DMS153 (cell line): ENCODE measurements around the gene EIF4G1.
"Not testable (repeated sequence)": the region's sequence is repeated elsewhere in the genome, so short reads cannot be mapped to it uniquely, and the experiment has no call there.

Source experiments
- DNase-seq: peaks from one replicate; lab custom pipeline; 2025; lab: John Stamatoyannopoulos, UW

EIF4G1 gene

GRCh38 chr3:184314363-184314699 is at the start of gene EIF4G1:
Gene EIF4G1 (plus strand): TSS chr3:184314606. CDS start chr3:184315797, 1,191 bp downstream.
- DNase-seq = peak; percentile 84

GRCh38 chr3:184267249-184267648 is 47.2 kb upstream of the EIF4G1 start:
- not testable (repeated sequence) for DNase-seq

DNA sequence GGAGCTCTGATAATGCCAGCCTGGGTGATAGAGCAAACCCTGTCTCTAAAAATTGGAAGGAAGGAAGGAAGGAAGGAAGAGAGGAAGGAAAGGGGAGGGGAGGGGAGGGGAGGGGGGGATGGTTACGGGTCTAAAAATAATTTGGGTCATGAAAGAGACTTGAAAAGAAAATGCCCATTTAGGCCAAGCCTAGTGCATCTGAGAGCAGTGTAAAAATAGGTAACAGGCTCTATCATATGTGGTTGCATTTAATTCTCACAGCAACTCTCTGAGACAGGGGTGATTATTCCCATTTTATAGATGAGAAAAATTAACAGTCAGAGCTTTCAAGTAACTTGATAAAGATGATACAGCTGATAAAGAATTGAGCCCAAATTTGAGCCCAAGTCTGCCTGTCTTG is 42.1 kb upstream of the EIF4G1 start:
- no peak for DNase-seq

GRCh38 chr3:184275381-184275701 is 39.1 kb upstream of the EIF4G1 start:
- DNase-seq = no peak

DNA sequence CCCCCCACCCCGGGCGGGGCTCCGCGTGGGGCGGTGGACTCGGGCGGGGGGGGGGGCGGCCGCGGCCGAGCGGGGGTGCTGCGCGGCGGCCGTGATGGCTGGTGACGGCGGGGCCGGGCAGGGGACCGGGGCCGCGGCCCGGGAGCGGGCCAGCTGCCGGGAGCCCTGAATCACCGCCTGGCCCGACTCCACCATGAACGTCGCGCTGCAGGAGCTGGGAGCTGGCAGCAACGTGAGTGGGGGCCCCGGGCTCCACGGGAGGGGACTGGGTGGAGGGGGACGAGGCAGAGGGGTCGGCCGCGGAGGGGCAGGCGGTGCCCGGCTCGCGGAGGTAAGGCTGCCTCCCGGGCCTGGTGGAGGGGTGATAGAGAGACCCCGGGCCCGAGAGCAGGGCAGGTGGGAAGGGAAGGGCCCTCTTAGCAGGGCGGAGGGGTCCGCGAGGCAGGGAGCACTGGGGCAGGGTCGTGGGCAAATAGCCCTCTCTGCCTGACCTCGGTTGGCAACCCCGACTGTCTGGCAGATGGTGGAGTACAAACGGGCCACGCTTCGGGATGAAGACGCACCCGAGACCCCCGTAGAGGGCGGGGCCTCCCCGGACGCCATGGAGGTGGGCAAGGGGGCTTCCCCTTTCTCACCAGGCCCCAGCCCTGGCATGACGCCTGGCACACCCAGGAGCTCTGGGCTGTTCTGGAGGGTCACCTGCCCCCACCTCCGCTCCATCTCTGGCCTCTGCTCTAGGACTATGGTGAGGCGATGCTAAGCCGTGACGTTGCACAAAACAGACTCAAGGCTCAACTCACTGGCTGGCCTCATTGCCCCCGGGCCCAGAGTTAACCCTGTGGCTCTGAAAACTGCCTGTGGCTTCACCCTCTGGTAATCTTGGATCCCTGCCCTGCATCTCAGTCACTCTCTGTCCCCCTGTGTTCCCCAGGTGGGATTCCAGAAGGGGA is 38.2 kb upstream of the EIF4G1 start, which contains the start of gene ECE2:
Gene ECE2 (plus strand): TSS at position 62 of the 950 bp plus-strand sequence. CDS start 132 bp downstream, at position 194.
- DNase-seq = no peak

- no peak for DNase-seq
Measured at GRCh38 chr3:184277366-184277765, 37.0 kb upstream of the EIF4G1 start.

DNA sequence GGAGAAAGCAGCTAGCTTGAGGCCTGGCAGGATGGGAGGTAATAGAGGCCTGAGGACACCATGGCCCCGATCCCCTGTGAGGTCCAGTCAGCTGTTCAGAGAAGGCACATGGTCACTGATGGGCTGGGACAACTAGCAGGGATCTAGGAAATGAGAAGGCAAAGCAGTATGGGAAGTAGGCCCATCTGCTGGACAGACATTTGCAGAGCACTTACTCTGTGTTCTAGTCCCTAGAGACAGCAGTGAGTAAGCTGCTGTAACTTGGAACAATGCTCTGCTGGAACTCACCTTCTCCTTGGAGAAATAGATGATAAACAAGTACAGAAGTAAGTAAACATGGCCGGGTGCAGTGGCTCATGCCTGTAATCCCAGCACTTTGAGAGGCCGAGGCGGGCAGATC is 31.5 kb upstream of the EIF4G1 start:
- DNase-seq = no peak

DNA sequence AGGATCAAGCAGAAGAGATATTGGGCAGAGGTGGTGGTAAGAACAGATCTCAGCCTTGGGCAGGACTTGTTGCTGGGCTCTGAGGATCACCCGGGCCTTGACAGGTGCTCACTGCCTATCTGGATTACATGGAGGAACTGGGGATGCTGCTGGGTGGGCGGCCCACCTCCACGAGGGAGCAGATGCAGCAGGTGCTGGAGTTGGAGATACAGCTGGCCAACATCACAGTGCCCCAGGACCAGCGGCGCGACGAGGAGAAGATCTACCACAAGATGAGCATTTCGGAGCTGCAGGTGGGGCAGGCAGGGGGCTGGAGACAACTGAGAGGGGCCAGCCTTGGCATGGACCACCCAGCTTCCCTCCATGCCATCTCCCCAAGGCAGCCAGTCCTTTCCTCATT is 30.7 kb upstream of the EIF4G1 start:
- no peak for DNase-seq

DNA sequence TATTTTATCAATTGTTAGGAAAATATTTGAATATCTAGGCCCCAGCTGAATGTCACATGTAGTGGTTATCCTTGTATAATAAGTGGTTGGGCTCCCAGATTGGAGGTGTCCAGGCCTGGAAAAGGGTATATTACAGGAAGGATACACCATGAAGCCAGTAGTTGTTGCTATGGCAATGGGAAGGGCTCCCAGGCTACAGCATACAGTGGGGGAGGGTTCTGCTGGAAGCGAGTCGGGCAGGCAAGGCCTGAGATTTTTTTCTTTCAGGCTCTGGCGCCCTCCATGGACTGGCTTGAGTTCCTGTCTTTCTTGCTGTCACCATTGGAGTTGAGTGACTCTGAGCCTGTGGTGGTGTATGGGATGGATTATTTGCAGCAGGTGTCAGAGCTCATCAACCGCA is 29.7 kb upstream of the EIF4G1 start:
- peak; percentile 88 for DNase-seq

DNA sequence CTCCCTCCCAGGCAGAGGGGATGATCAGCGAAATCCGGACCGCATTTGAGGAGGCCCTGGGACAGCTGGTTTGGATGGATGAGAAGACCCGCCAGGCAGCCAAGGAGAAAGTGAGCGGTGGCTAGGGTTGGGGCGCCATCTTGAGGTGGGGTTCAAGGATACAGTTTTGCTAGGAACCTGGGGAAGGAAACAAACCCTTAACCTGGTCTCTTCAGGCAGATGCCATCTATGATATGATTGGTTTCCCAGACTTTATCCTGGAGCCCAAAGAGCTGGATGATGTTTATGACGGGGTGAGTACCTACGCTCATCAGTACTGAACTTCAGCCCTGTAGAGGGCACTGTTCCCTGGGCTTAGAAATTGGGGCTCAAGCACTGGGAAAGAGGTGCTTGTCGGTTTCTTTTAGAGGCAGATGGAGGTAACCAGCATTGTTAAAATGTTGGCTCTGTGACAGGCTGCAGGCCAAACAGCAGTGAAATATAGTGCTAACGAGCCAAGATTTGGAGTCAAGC is 24.9 kb upstream of the EIF4G1 start:
- DNase-seq = peak; percentile 48

GRCh38 chr3:184290331-184290730 is 24.1 kb upstream of the EIF4G1 start:
- DNase-seq = no peak

DNA sequence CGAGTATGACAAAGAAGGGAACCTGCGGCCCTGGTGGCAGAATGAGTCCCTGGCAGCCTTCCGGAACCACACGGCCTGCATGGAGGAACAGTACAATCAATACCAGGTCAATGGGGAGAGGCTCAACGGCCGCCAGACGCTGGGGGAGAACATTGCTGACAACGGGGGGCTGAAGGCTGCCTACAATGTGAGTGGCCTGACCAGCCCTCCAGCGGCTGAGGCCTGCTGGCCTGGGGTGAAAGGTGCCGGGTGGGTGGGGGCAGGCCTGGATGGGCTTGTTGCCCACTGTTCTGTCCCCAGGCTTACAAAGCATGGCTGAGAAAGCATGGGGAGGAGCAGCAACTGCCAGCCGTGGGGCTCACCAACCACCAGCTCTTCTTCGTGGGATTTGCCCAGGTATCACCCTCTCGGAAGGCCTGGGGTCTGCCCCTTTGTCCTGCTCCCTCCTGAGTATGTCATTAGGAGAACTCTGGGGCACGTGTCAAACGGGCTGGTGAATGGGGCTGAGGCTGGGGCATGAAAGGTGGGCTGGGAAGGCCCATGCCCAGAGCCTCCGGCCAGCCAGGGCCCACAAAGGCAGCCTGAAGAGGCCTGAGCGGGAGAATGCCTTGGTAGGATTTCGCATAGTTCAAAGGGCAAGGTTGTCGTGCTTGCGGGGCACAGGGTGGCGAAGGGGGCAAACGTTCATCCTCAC is 23.2 kb upstream of the EIF4G1 start:
- DNase-seq = no peak

DNA sequence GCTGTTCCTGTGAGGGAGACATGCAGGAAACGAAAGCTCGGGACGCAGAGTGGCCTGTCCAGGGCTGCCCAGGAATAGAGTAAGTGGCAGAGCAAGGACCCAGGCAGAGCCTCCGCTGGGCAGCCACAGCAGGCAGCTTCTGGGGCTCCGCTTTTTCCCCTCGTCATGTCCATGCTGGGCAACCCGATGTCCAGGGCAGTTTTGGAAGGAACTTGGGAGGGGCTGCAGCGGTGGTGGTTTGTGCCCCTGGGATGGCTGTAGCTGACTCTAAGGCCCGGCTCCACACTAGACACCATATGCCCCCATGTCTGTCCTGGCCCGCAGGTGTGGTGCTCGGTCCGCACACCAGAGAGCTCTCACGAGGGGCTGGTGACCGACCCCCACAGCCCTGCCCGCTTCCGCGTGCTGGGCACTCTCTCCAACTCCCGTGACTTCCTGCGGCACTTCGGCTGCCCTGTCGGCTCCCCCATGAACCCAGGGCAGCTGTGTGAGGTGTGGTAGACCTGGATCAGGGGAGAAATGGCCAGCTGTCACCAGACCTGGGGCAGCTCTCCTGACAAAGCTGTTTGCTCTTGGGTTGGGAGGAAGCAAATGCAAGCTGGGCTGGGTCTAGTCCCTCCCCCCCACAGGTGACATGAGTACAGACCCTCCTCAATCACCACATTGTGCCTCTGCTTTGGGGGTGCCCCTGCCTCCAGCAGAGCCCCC is 22.5 kb upstream of the EIF4G1 start:
- no peak for DNase-seq

DNA sequence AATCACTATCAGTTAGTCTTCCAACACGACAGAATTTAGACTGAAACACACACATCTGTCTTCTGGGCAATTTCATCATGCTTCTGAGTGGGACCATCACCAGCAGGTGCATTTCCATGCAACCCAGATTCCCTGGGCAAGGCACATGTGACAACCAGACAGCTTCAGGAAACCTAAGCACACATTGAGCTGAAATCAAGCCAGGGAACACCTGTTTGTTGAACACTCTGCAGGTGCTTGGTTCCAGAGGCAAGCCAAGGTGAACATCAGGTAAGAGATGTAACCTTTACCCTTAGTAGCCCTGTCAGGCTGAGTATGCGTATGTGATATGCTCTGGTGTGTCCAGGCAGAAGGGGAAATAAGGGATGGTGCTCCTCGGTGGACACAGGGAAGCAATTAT is 18.6 kb upstream of the EIF4G1 start:
- no peak for DNase-seq

- DNase-seq = no peak
Measured at GRCh38 chr3:184296616-184297015, 17.8 kb upstream of the EIF4G1 start.

DNA sequence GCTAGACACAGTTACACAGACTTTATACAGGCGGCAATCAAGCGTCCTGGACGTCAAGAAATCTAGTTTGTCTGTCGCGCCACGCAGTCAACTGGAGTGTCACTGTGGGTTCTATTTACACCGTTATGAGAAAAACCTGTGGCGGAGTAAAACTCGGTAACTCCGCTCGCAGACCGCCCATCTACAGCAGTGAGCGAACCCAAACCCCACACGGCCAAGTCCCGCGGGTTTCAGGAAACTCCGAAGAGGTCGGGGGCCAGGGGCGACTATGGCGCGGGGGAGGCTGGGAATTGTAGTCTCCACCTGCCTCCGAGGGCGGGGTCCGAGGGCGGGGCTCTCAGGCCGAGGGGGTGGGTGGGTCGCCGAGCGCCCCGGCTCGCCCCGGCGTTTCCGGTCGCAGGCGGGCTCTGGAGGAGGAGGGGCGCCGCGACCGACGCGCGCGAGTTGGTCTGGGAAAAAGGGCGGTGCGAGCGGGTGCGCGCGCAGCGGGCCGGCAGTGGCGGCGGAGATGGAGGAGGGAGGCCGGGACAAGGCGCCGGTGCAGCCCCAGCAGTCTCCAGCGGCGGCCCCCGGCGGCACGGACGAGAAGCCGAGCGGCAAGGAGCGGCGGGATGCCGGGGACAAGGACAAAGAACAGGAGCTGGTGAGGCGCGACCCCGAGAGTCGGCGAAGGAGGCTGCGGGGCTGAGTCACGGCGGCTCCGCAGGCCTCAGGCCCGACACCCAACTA is 15.5 kb upstream of the EIF4G1 start, which contains the start of gene PSMD2:
Gene PSMD2 (plus strand): TSS at position 483 of the 729 bp plus-strand sequence. CDS start 26 bp downstream, at position 509.
- peak; percentile 90 for DNase-seq

DNA sequence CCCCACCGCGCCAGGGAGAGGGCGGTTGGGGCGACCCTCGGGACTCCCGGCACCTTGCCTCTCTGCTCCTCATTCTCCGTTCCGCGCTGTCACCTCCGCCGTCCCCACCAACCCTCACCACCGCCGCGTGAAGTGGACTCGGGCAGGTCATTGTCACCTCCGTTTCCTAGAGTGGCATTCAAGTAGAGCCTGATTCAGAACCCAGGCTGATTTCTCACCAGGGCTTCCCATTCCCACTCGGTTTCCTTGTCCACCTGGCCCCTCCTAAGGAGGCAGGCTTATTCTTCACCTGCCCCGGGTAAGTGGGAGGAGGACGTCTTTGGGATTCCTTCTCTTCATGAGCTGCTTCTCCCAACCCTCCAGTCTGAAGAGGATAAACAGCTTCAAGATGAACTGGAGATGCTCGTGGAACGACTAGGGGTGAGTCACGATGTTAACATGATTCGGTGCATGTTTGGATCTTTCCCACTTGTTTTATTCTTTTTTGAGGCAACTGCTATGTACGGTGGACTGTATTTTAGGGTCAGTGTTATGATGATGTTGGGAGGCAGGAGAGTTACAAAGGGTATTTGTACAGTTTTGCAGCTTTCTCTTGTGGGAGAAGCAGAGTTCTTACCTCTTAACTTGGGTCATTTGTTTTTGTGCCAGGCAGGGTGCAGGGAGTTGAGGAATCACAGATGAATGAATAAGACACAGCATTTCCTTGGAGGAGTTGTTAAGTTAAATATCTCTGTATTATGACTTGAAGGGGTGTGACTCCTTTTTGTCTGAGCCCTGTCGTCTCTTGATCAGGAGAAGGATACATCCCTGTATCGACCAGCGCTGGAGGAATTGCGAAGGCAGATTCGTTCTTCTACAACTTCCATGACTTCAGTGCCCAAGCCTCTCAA is 14.7 kb upstream of the EIF4G1 start:
- no peak for DNase-seq

DNA sequence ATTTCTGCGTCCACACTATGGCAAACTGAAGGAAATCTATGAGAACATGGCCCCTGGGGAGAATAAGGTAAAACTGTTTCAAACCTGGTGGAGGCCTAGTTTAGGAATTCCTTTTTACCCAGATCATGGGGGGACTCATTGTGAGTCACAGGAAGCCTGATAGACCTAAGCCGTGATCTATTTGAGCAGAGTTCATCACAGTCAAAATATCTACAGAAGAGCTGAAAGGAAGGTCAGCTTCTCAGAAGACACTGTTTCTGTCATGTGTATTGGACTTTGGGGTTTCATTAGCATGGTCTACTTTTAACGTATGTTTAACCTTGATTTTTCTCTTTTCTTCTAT is 14.1 kb upstream of the EIF4G1 start:
- no peak for DNase-seq

- no peak for DNase-seq
Measured at GRCh38 chr3:184305577-184305976, 8.8 kb upstream of the EIF4G1 start.

DNA sequence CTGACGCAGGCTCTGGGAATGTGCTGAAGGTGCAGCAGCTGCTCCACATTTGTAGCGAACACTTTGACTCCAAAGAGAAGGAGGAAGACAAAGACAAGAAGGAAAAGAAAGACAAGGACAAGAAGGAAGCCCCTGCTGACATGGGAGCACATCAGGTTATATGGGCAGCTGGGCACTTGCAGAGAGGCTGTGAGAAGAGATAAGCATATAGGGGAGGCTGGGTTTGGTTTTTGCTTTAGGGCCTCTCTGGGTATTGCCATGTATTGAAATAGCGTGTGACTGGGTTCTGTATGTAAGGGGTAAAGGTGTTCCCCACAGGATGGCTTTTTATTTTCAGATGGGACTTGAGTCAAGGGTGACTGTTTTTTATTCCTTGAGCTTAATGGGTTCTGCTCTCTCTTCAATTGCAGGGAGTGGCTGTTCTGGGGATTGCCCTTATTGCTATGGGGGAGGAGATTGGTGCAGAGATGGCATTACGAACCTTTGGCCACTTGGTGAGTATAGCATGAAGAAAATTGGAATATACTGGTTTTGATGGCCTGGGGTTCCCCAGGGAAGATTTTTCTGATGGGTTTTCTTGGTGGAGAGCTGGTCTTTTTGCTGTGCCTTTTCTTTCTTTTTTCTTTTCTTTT is 7.9 kb upstream of the EIF4G1 start:
- no peak for DNase-seq
